DND-41 (cell line): Measurements from ENCODE around the gene HOXA4.

Experiments
- ATAC-seq: fragments of 200-7000 bp; cut with Tn5 transposase; 3 replicates; pipeline ENCODE4 v1.9.1; 2021; ENCODE audit warnings: low read depth; ENCODE audit not compliant: insufficient read depth
- DNase-seq: peaks from one replicate; pipeline ENCODE4 v3.0.0-alpha.2; 2020
- H2AFZ ChIP-seq: 2 replicates; pipeline ENCODE4 v1.6.0; 2012; ENCODE audit warnings: low read depth, low read length
- H3K27ac ChIP-seq: 2 replicates; pipeline ENCODE4 v1.5.1; 2012; ENCODE audit warnings: low read length, inconsistent platforms
- H3K27me3 ChIP-seq: fragments of 200-600 bp; sonication (generic); 2 replicates; pipeline ENCODE4 v1.6.0; 2012; ENCODE audit warnings: low read length, mild to moderate bottlenecking, inconsistent platforms; ENCODE audit not compliant: insufficient read depth, poor library complexity
- H3K36me3 ChIP-seq: 2 replicates; pipeline ENCODE4 v1.5.1; 2012; ENCODE audit warnings: low read length, inconsistent platforms; ENCODE audit not compliant: insufficient read depth
- H3K4me1 ChIP-seq: 2 replicates; pipeline ENCODE4 v1.5.1; 2012; ENCODE audit warnings: mild to moderate bottlenecking, low read length; ENCODE audit not compliant: insufficient read depth
- H3K4me2 ChIP-seq: 2 replicates; pipeline ENCODE4 v1.6.0; 2012; ENCODE audit warnings: mild to moderate bottlenecking, moderate library complexity, low read length, inconsistent platforms; ENCODE audit not compliant: insufficient read depth
- H3K4me3 ChIP-seq, 2 experiments: fragments of 200-600 bp in 1 of 2; shearing (Covaris generic) in 1 of 2; 2 replicates each; pipeline ENCODE4 v1.5.1; 2012 to 2016; ENCODE audit warnings: inconsistent platforms in 2 of 2, low read length in 2 of 2, mild to moderate bottlenecking in 2 of 2, low read depth in 1 of 2, moderate library complexity in 1 of 2
- H3K79me2 ChIP-seq: 2 replicates; pipeline ENCODE4 v1.6.0; 2012; ENCODE audit warnings: low read length, inconsistent platforms; ENCODE audit not compliant: insufficient read depth
- H3K9ac ChIP-seq: 2 replicates; pipeline ENCODE4 v1.6.0; 2012; ENCODE audit warnings: low read depth, mild to moderate bottlenecking, inconsistent platforms, low read length, moderate library complexity
- H3K9me3 ChIP-seq: 2 replicates; pipeline ENCODE4 v1.5.1; 2012; ENCODE audit warnings: low read length, moderate library complexity, mild to moderate bottlenecking, inconsistent platforms; ENCODE audit not compliant: insufficient read depth, severe bottlenecking
- H4K20me1 ChIP-seq: 2 replicates; pipeline ENCODE4 v1.6.0; 2012; ENCODE audit warnings: low read length; ENCODE audit not compliant: insufficient read depth
- CTCF ChIP-seq: IDR thresholded peaks from 2 replicates; pipeline ENCODE4 v1.5.1; 2012; ENCODE audit warnings: borderline replicate concordance, low read length, moderate library complexity, mild to moderate bottlenecking; ENCODE audit not compliant: poor library complexity, severe bottlenecking; ENCODE audit errors: extremely low read depth
- EZH2 ChIP-seq: IDR thresholded peaks from 3 replicates; pipeline ENCODE4 v1.6.1; 2012; ENCODE audit warnings: borderline replicate concordance, low read depth, mild to moderate bottlenecking, moderate library complexity, low read length, inconsistent platforms; ENCODE audit not compliant: severe bottlenecking

Gene HOXA4

GRCh38 chr7:27078616-27079233 lies 51.8 kb downstream of the HOXA4 start:
- Histone ChIP-seq H3K27me3 (no peaks in the 10 kb centered on the region), H3K36me3 (no peaks in the 10 kb centered on the region), H3K9me3 (no peaks in the 10 kb centered on the region), H3K9ac (no peak overlapping the region), H4K20me1 (no peaks in the 10 kb centered on the region), H3K79me2 (no peaks in the 10 kb centered on the region), H3K27ac (no peak overlapping the region), H2AFZ (no peak overlapping the region), H3K4me2 (no peak overlapping the region), H3K4me1 (no peaks in the 10 kb centered on the region), H3K4me3 (no peak overlapping the region)
- ATAC-seq = no peak
- DNase-seq = no peak
- TF ChIP-seq CTCF (no peak), EZH2 (no peak)
